Anterior cingulate cortex (tissue), 58 donors: Measurements from ENCODE around the gene NKX1-1.
"Not testable (repeated sequence)": the region's sequence is repeated elsewhere in the genome, so short reads cannot be mapped to it uniquely, and the experiment has no call there.

ENCODE experiments used
- DNase-seq, 58 donors: peaks; one replicate each; lab custom pipeline; 2025; lab: John Stamatoyannopoulos, UW

The NKX1-1 gene

GRCh38 chr4:1394554-1395388, 11.5 kb downstream of the NKX1-1 start:
- DNase-seq = not testable (repeated sequence)

DNA sequence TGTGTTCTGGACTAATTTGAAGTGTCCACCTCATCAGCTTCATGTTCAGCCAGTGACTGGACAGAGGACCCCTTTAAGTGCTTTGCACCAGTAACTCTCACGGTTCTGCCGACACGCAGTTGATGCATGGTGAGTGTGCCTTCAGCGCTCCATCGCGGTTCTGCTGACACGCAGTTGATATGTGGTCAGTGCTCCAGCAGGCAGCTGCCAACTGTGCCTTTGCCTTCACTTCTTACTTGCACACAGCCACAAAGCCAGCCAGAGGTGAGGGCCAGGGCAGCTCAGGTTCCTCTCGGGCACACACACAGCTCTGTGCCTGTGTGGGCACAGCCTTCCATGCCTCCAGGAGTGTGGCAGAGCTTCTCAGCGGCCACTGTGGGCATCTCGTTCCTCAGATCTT, 12.4 kb downstream of the NKX1-1 start:
- DNase-seq = no peak

- DNase-seq = not testable (repeated sequence)
These were observed 12.9 kb downstream of the NKX1-1 start for GRCh38 chr4:1393363-1393762.

GRCh38 chr4:1385373-1386340, 20.6 kb downstream of the NKX1-1 start:
- no peak for DNase-seq

GRCh38 chr4:1384675-1385372, 21.4 kb downstream of the NKX1-1 start:
- no peak for DNase-seq

- DNase-seq = no peak
These were observed 22.3 kb downstream of the NKX1-1 start for GRCh38 chr4:1383728-1384591.

GRCh38 chr4:1382776-1383727, 23.2 kb downstream of the NKX1-1 start:
- no peak for DNase-seq

DNA sequence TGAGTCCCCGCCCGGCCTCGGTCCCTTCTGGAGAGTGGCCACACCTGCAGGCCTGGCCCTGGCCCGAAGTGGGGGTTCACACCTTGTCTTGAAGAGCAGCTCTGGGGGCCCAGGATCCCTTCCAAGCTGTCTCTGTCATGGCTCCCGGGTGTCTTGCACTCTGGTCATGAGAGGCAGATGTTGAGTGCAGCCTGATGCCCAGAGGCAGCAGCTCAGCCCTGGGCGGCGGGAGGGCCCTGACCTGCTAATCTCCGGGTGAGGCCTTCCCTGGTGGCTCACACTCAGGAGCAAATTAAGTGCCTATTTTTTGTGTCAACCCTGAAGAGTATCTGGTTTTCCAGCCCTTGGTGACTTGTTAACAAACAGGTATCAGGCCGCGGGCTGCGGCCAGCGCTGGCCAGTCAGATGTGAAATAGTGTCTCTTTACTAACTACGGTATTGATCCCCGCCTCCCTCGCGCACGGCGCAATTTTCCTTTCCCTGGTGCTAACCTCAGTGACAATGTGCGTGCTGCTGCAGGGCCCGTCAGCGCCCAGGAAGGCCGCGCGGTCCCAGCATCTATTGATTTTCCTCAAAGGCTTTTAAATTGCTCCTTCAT, 24.2 kb downstream of the NKX1-1 start:
- DNase-seq = no peak

GRCh38 chr4:1381181-1381621, 25.0 kb downstream of the NKX1-1 start:
- DNase-seq = no peak

- no peak for DNase-seq
These were observed 25.7 kb downstream of the NKX1-1 start for GRCh38 chr4:1380368-1381151.

DNA sequence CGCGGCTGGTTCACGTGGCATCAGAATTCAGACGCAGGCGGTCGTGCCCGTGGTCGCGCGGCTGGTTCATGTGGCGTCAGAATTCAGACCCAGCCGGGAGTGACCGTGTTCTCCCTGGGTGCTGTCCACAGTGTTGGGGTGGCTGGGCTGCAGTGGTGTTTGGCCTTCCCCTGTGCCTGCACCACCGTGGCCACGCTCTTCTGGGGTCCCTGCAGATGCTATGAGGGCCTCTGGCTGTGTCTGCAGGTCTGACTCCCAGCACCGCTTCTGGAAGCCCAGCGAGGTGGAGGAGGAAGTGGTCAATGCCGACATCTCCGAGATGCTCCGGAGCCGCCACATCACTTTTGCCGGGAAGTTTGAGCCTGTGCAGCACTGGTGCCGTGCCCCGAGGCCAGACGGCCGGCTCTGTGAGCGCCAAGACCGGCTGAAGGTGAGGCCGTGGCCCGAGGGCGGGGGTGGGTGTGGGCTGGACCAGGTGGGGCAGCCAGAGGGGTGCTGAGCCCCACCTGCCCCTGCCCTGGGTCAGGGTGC, 26.4 kb downstream of the NKX1-1 start:
- no peak for DNase-seq

DNA sequence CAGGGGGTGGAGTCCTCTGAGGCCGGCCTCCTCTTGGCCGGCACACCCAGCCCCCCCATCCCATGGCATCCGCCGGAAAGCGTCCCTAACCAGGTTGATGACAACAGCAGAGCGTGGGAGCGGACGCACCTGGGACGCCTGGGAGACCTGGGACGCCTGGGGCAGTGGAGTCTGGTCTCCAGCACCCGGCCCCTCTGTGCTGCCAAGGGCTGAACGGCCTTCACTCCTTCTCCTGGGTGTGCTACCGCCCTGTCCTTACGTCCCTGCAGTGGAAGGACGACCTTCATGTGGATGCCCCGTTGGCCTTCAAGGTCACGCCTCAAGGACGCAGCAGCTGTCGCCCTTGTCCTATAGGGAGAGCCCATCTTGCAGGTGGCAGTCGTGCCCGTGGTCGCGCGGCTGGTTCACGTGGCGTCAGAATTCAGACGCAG, 26.9 kb downstream of the NKX1-1 start:
- DNase-seq = no peak

- DNase-seq = no peak
These were observed 27.5 kb downstream of the NKX1-1 start for GRCh38 chr4:1378559-1379231.

- DNase-seq = no peak
These were observed 28.5 kb downstream of the NKX1-1 start for GRCh38 chr4:1377606-1378261.

- DNase-seq = no peak
These were observed 29.2 kb downstream of the NKX1-1 start for GRCh38 chr4:1376841-1377605.
